Esophagus squamous epithelium (tissue), 4 donors: ENCODE measurements around the gene PREX1.

Experiments used
- CTCF ChIP-seq, 6 experiments: fragments of 450-650 bp in 4 of 6; fragments of 200-600 bp in 2 of 6; sonication (generic) in 2 of 6; IDR thresholded peaks; one replicate each; pipeline ENCODE4 v1.5.1; 2016 to 2019; ENCODE audit warnings: antibody characterized with exemption in 6 of 6, mild to moderate bottlenecking in 4 of 6, moderate library complexity in 4 of 6
- POLR2A ChIP-seq, 4 donors: fragments of 450-650 bp; IDR thresholded peaks; one replicate each; pipeline ENCODE4 v1.6.1; 2017; ENCODE audit warnings: antibody characterized with exemption in 4 of 4, mild to moderate bottlenecking in 4 of 4, moderate library complexity in 3 of 4

GRCh38 chr20:48776306-48776705, 51.5 kb downstream of the PREX1 start:
- TF ChIP-seq CTCF (IDR thresholded peaks at IDR 0.05) (no peak), POLR2A (IDR thresholded peaks at IDR 0.05) (no peak)
